Naive thymus-derived CD8-positive, alpha-beta T cell (primary cell): ENCODE measurements around the gene AGAP3. TPM values are rescaled to one million over a fixed set of nuclear protein-coding genes. Genes with fewer than 3 reads are reported as not detected.

Experiments
- ATAC-seq, 2 donors: fragments of 150-1000 bp; cut with Tn5 transposase in 1 of 2; sonication (Bioruptor Pico), chemical (Tn5 transposase) in 1 of 2; 1 replicate in 1 of 2; 2 replicates in 1 of 2; pipeline ENCODE4 v1.10.0; 2021; ENCODE audit warnings: mild to moderate bottlenecking in 2 of 2, moderate library complexity in 2 of 2
- POLR2A ChIA-PET: fragments of 350-600 bp; sonication (Branson Sonifier 250); formaldehyde crosslinking; loops from one replicate; lab custom pipeline; 2021; ENCODE audit warnings: antibody characterized with exemption; lab: Charles Lee
- DNase-seq, 10 donors: peaks; one replicate each; pipeline versions ENCODE4 v3.0.0 to v3.0.0-alpha.2; 2020 to 2022
- H3K27ac Mint-ChIP-seq, 10 donors: one replicate each; pipeline ENCODE4 v1.8.0; 2020 to 2022; ENCODE audit warnings: mild to moderate bottlenecking in 10 of 10, mixed read lengths in 10 of 10, moderate library complexity in 4 of 10, inconsistent platforms in 1 of 10
- H3K27me3 Mint-ChIP-seq, 5 donors: one replicate each; pipeline ENCODE4 v1.8.0; 2021 to 2022; ENCODE audit warnings: mixed read lengths in 5 of 5
- H3K36me3 Mint-ChIP-seq, 3 donors: one replicate each; pipeline ENCODE4 v1.8.0; 2020 to 2022; ENCODE audit warnings: mixed read lengths in 3 of 3, mild to moderate bottlenecking in 2 of 3, inconsistent platforms in 1 of 3
- H3K4me1 Mint-ChIP-seq, 4 donors: one replicate each; pipeline ENCODE4 v1.8.0; 2021 to 2022; ENCODE audit warnings: mixed read lengths in 4 of 4
- H3K4me3 Mint-ChIP-seq, 10 donors: one replicate each; pipeline ENCODE4 v1.8.0; 2020 to 2022; ENCODE audit warnings: mild to moderate bottlenecking in 10 of 10, mixed read lengths in 10 of 10, moderate library complexity in 6 of 10, inconsistent platforms in 1 of 10
- H3K9me3 Mint-ChIP-seq, 9 donors: one replicate each; pipeline ENCODE4 v1.8.0; 2020 to 2022; ENCODE audit warnings: mixed read lengths in 9 of 9, mild to moderate bottlenecking in 3 of 9, inconsistent platforms in 1 of 9, moderate library complexity in 1 of 9
- polyA plus RNA-seq, 3 donors: library from polyadenylated mRNA; unstranded; fragments of 300-500 nt; fragmentation: Illumina TruSeq; gene quantifications; one replicate each; pipeline ENCODE4 v1.2.3, GENCODE V29; 2021
- total RNA-seq, 8 experiments: library from RNA in 2 of 8; stranded (reverse) in 2 of 8; gene quantifications; one replicate each; pipeline ENCODE4 v1.2.3 and lab custom pipeline; 2021 to 2026

The AGAP3 gene
- total and polyA plus RNA-seq, 5 experiments from 2014 or later = 1.1 to 36.9 (median 6.0) TPM

GRCh38 chr7:151161757-151162156, 75.5 kb downstream of the AGAP3 start:
- ATAC-seq (no peak), DNase-seq (no peak)
- no peaks in the 10 kb centered on the region for H3K36me3 Mint-ChIP-seq
- H3K27ac Mint-ChIP-seq = no peak overlapping the region
- H3K4me1 Mint-ChIP-seq = peaks cover 0 to 4% (median 0%) of the 10 kb centered on the region in 4 donors
- no peaks in the 10 kb centered on the region for H3K9me3 Mint-ChIP-seq
- POLR2A ChIA-PET = no interaction called here
- no peak overlapping the region for H3K4me3 Mint-ChIP-seq
- H3K27me3 Mint-ChIP-seq = peaks cover 0 to 17% (median 6%) of the 10 kb centered on the region in 5 donors

GRCh38 chr7:151166629-151167196, 80.4 kb downstream of the AGAP3 start:
- Mint-ChIP-seq H3K4me3 (peak overlapping the region; percentile 31 to 78 (median 74)), H3K4me1 (peaks cover 2 to 9% (median 6%) of the 10 kb centered on the region in 4 donors), H3K9me3 (no peaks in the 10 kb centered on the region), H3K27me3 (peaks cover 22 to 40% (median 24%) of the 10 kb centered on the region in 5 donors), H3K36me3 (no peaks in the 10 kb centered on the region), H3K27ac (no peak overlapping the region)
- POLR2A ChIA-PET = interaction anchor here (1.0 kb wide), 1 partner anchor 27 kb away, joined by 3 read pairs; no protein-coding TSS in a partner anchor
- DNase-seq (no peak), ATAC-seq (peak in 1 of 2 donors; percentile 16)

DNA sequence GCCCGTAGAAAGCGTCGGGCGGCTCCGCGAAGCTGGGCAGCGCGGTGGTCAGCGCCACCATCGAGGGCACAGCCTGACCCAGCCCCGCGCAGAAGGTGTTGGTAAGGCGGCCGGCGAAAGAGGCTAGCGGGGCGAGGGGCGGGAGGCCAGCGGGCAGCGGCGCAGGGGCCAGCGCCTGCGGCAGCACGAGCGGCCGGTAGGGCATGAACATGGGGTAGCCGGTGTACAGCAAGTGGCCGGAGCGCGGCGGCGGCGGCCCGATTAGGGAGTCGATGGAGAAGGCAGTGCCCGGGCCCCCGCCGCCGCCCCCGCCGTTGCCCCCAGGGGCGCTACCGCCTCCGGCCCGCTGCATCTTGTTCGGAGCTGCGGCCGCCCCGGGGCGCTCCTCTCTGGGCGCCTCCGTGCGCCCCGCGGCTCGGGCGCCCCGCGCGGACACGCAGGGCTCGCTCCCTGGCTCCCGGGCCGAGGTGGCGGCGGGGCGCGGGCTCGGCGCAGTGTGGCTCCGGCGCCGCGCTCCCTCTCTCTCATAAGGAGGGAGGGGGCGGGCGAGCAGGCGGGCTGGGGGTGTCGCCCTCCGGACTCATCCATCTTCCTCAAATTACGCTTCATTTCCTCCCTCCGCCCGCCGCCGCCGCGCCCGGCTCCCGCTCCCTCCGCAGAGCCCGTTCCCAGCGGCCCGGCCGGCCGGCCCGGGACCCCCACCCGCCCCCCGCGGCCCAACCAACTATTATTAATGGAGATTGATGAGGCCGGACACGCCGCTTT, 81.1 kb downstream of the AGAP3 start, which contains the start of gene GBX1:
TSS of gene GBX1 (minus strand) at position 498 of the 765 bp plus-strand sequence. CDS start at position 352, 146 bp downstream.
- POLR2A ChIA-PET = interaction anchor here (0.6 to 1.0 kb wide), 3 partner anchors 28 to 136 kb away, joined by 3 to 4 read pairs (median 3); no protein-coding TSS in a partner anchor

GRCh38 chr7:151168003-151168786, 81.9 kb downstream of the AGAP3 start:
- peak overlapping the region in 2 of 10 donors; percentile 56 to 60 for H3K27ac Mint-ChIP-seq
- DNase-seq (peak; percentile 19 to 71 (median 56)), ATAC-seq (peak; percentile 80 to 81)
- peak overlapping the region; percentile 67 to 87 (median 80) for H3K4me3 Mint-ChIP-seq
- H3K27me3 Mint-ChIP-seq = peaks cover 32 to 53% (median 33%) of the 10 kb centered on the region in 5 donors
- POLR2A ChIA-PET = interaction anchor here (0.6 to 1.0 kb wide), 4 partner anchors 15 to 135 kb away, joined by 3 to 4 read pairs (median 3); no protein-coding TSS in a partner anchor
- H3K9me3 Mint-ChIP-seq = no peaks in the 10 kb centered on the region
- H3K36me3 Mint-ChIP-seq = no peaks in the 10 kb centered on the region
- H3K4me1 Mint-ChIP-seq = peaks cover 7 to 19% (median 13%) of the 10 kb centered on the region in 4 donors

More for the DNA sequence above, 81.1 kb downstream of the AGAP3 start, which contains the start of gene GBX1:
- peaks cover 25 to 45% (median 27%) of the 10 kb centered on the region in 5 donors for H3K27me3 Mint-ChIP-seq
- peak in 1 of 10 donors; percentile 11 for DNase-seq
- H3K36me3 Mint-ChIP-seq = no peaks in the 10 kb centered on the region
- H3K27ac Mint-ChIP-seq = peak within 1 kb of the TSS in 2 of 10 donors; percentile 56 to 60
- peak within 1 kb of the TSS; percentile 70 to 87 (median 80) for H3K4me3 Mint-ChIP-seq
- peak; percentile 55 to 69 for ATAC-seq
- peaks cover 3 to 11% (median 8%) of the 10 kb centered on the region in 4 donors for H3K4me1 Mint-ChIP-seq
- no peaks in the 10 kb centered on the region for H3K9me3 Mint-ChIP-seq

GRCh38 chr7:151168787-151169162, 82.5 kb downstream of the AGAP3 start:
- Mint-ChIP-seq H3K27me3 (peaks cover 36 to 57% (median 39%) of the 10 kb centered on the region in 5 donors), H3K4me1 (peaks cover 8 to 23% (median 13%) of the 10 kb centered on the region in 4 donors), H3K27ac (no peak overlapping the region), H3K36me3 (no peaks in the 10 kb centered on the region), H3K9me3 (no peaks in the 10 kb centered on the region), H3K4me3 (peak overlapping the region; percentile 67 to 87 (median 80))
- DNase-seq = no peak
- ATAC-seq = no peak
- POLR2A ChIA-PET = interaction anchor here (0.7 kb wide), 1 partner anchor 16 kb away, joined by 3 read pairs; no protein-coding TSS in a partner anchor

- peak overlapping the region in 3 of 10 donors; percentile 31 to 86 (median 57) for H3K27ac Mint-ChIP-seq
Measured at GRCh38 chr7:151172273-151173141, 86.2 kb downstream of the AGAP3 start.

GRCh38 chr7:151173386-151174245, 87.3 kb downstream of the AGAP3 start:
- Mint-ChIP-seq H3K36me3 (no peaks in the 10 kb centered on the region), H3K4me1 (peaks cover 7 to 17% (median 8%) of the 10 kb centered on the region in 4 donors), H3K4me3 (no peak overlapping the region), H3K27ac (peak overlapping the region in 2 of 10 donors; percentile 39 to 59), H3K27me3 (peaks cover 36 to 83% (median 45%) of the 10 kb centered on the region in 5 donors), H3K9me3 (no peaks in the 10 kb centered on the region)
- DNase-seq (no peak), ATAC-seq (no peak)
- POLR2A ChIA-PET = no interaction called here

More at GRCh38 chr7:151172273-151173141, 86.2 kb downstream of the AGAP3 start:
- DNase-seq (peak; percentile 61 to 88 (median 80)), ATAC-seq (peak; percentile 75 to 78)
- peaks cover 10 to 23% (median 11%) of the 10 kb centered on the region in 4 donors for H3K4me1 Mint-ChIP-seq
- peaks cover 40 to 82% (median 47%) of the 10 kb centered on the region in 5 donors for H3K27me3 Mint-ChIP-seq
- no peaks in the 10 kb centered on the region for H3K36me3 Mint-ChIP-seq
- POLR2A ChIA-PET = no interaction called here
- no peaks in the 10 kb centered on the region for H3K9me3 Mint-ChIP-seq
- peak overlapping the region in 1 of 10 donors; percentile 42 for H3K4me3 Mint-ChIP-seq

DNA sequence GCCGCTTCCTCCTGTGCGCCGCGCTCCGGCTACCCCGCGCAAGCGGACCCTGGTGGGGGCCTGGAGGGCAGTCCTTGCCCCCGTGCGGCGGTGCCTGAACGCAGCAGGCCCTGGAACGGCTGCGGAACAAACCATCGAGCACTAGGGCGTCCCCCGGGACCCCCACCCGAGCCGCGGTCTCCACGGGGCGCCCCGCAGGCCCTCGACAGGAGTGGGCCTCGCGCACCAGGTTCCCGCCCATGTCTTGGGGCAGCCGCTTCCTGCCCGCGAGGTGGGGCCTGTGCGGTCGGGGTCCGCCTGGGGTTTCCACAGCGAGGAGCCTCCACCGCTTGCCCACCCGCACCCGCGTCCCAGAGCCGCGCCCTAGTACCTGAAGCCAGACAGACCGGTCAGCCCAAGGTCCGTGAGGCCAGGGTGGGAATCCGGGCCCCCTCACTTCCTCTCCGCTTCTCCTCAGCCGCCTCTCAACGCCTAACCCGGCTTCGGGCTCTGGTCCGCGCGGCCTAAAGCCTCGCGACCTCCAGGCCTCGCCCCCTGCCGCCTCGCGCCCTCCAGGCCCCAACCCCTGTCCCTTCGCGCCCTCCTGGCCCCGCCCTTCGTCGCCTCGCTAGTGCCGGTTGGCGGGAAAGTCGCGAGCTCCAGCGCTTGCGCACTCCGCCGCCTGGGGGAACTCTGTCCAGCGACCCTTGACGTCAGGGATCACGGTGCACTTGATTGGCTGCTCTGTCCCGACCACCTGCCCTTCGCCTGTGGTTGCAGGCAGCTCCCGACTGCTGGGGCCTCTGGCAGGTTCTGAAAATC, 88.2 kb downstream of the AGAP3 start:
- peaks cover 32 to 82% (median 39%) of the 10 kb centered on the region in 5 donors for H3K27me3 Mint-ChIP-seq
- no peaks in the 10 kb centered on the region for H3K36me3 Mint-ChIP-seq
- ATAC-seq (peak; percentile 27 to 45), DNase-seq (peak in 4 of 10 donors; percentile 26 to 69 (median 33))
- H3K27ac Mint-ChIP-seq = no peak overlapping the region
- POLR2A ChIA-PET = no interaction called here
- no peaks in the 10 kb centered on the region for H3K9me3 Mint-ChIP-seq
- H3K4me1 Mint-ChIP-seq = peaks cover 6 to 14% (median 7%) of the 10 kb centered on the region in 4 donors
- H3K4me3 Mint-ChIP-seq = peak overlapping the region in 1 of 10 donors; percentile 10

- Mint-ChIP-seq H3K27ac (no peak overlapping the region), H3K27me3 (peaks cover 30 to 75% (median 35%) of the 10 kb centered on the region in 5 donors), H3K36me3 (no peaks in the 10 kb centered on the region), H3K9me3 (no peaks in the 10 kb centered on the region), H3K4me3 (no peak overlapping the region), H3K4me1 (peaks cover 6 to 14% (median 7%) of the 10 kb centered on the region in 4 donors)
- DNase-seq (no peak), ATAC-seq (no peak)
- POLR2A ChIA-PET = no interaction called here
Measured at GRCh38 chr7:151175047-151175792, 88.9 kb downstream of the AGAP3 start.
